Endothelial cell (in vitro differentiated cells): ENCODE data around the gene ITGAE. TPM values are rescaled to one million over a fixed set of nuclear protein-coding genes. Genes with fewer than 3 reads are reported as not detected.
"Not testable (repeated sequence)": the region's sequence is repeated elsewhere in the genome, so short reads cannot be mapped to it uniquely, and the experiment has no call there.

Experiments used
- DNase-seq: peaks from one replicate; pipeline ENCODE4 v3.0.0; 2021; ENCODE audit warnings: low spot score
- H3K27ac Mint-ChIP-seq: one replicate; pipeline ENCODE4 v1.8.0; 2021; ENCODE audit warnings: mixed read lengths, inconsistent platforms; ENCODE audit not compliant: unreplicated experiment
- H3K27me3 Mint-ChIP-seq: one replicate; pipeline ENCODE4 v1.8.0; 2021; ENCODE audit warnings: mild to moderate bottlenecking, moderate library complexity, mixed read lengths, inconsistent platforms; ENCODE audit not compliant: unreplicated experiment
- H3K36me3 Mint-ChIP-seq: one replicate; pipeline ENCODE4 v1.8.0; 2021; ENCODE audit warnings: mild to moderate bottlenecking, low read depth, mixed read lengths, inconsistent platforms; ENCODE audit not compliant: unreplicated experiment
- H3K4me1 Mint-ChIP-seq: one replicate; pipeline ENCODE4 v1.8.0; 2021; ENCODE audit warnings: mild to moderate bottlenecking, mixed read lengths, inconsistent platforms; ENCODE audit not compliant: unreplicated experiment
- H3K4me3 Mint-ChIP-seq: one replicate; pipeline ENCODE4 v1.8.0; 2021; ENCODE audit warnings: mild to moderate bottlenecking, mixed read lengths, inconsistent platforms; ENCODE audit not compliant: unreplicated experiment
- H3K9me3 Mint-ChIP-seq: one replicate; pipeline ENCODE4 v1.8.0; 2021; ENCODE audit warnings: mixed read lengths, inconsistent platforms; ENCODE audit not compliant: unreplicated experiment
- CTCF ChIP-seq: fragments of 200-600 bp; sonication (generic); IDR thresholded peaks from one replicate; pipeline ENCODE4 v1.5.0; 2021; ENCODE audit warnings: antibody characterized with exemption; ENCODE audit not compliant: unreplicated experiment
- total RNA-seq: library from RNA; stranded (reverse); fragmentation: NEBNext Ultra II Directional; extraction: Animal tissue kit (Norgen Biotek cat#: 25700); gene quantifications from one replicate; pipeline ENCODE4 v1.2.1, GENCODE V29; 2021; ENCODE audit not compliant: unreplicated experiment

Gene ITGAE
- total RNA-seq, 1 donor from 2014 or later = 30.0 TPM

GRCh38 chr17:3846437-3847164 is 45.6 kb upstream of the ITGAE start:
- DNase-seq = no peak
- Mint-ChIP-seq H3K36me3 (peaks cover 9% of the 10 kb centered on the region), H3K9me3 (no peaks in the 10 kb centered on the region), H3K4me3 (peak overlapping the region; percentile 88), H3K27me3 (peaks cover 8% of the 10 kb centered on the region), H3K27ac (peak overlapping the region; percentile 74), H3K4me1 (peaks cover 13% of the 10 kb centered on the region)
- no peak for TF ChIP-seq CTCF

GRCh38 chr17:3845621-3846436 is 44.8 kb upstream of the ITGAE start, which contains the start of gene NCBP3:
NCBP3 (minus strand) TSS chr17:3846246; CDS start chr17:3846223, 23 bp downstream.
- Mint-ChIP-seq H3K4me1 (peaks cover 13% of the 10 kb centered on the region), H3K36me3 (peaks cover 9% of the 10 kb centered on the region), H3K27me3 (peaks cover 7% of the 10 kb centered on the region), H3K9me3 (no peaks in the 10 kb centered on the region), H3K27ac (peak within 1 kb of the TSS; percentile 84), H3K4me3 (peak within 1 kb of the TSS; percentile 97)
- peak; percentile 97 for TF ChIP-seq CTCF
- DNase-seq = peak; percentile 98

- H3K36me3 Mint-ChIP-seq = peaks cover 9% of the 10 kb centered on the region
- H3K9me3 Mint-ChIP-seq = no peaks in the 10 kb centered on the region
- H3K27me3 Mint-ChIP-seq = peaks cover 7% of the 10 kb centered on the region
- no peak for DNase-seq
- H3K27ac Mint-ChIP-seq = peak overlapping the region; percentile 84
- no peak for TF ChIP-seq CTCF
- H3K4me3 Mint-ChIP-seq = peak overlapping the region; percentile 97
- peaks cover 13% of the 10 kb centered on the region for H3K4me1 Mint-ChIP-seq
These were observed 44.3 kb upstream of the ITGAE start for GRCh38 chr17:3845291-3845620.

- not testable (repeated sequence) for H3K36me3 Mint-ChIP-seq, H3K9me3 Mint-ChIP-seq, H3K27ac Mint-ChIP-seq, H3K27me3 Mint-ChIP-seq, DNase-seq
- Mint-ChIP-seq H3K4me1 (peaks cover 13% of the 10 kb centered on the region), H3K4me3 (peak overlapping the region; percentile 97)
These were observed 43.6 kb upstream of the ITGAE start for GRCh38 chr17:3844556-3844955.

GRCh38 chr17:3843935-3844516 is 43.0 kb upstream of the ITGAE start:
- peak; percentile 52 for DNase-seq
- H3K9me3 Mint-ChIP-seq = no peaks in the 10 kb centered on the region
- no peak overlapping the region for H3K27ac Mint-ChIP-seq
- TF ChIP-seq CTCF = peak; percentile 37
- peaks cover 13% of the 10 kb centered on the region for H3K4me1 Mint-ChIP-seq
- H3K27me3 Mint-ChIP-seq = peaks cover 4% of the 10 kb centered on the region
- H3K36me3 Mint-ChIP-seq = peaks cover 9% of the 10 kb centered on the region
- H3K4me3 Mint-ChIP-seq = peak overlapping the region; percentile 97
